ENCODE data around the gene FLNA.

The FLNA gene

DNA sequence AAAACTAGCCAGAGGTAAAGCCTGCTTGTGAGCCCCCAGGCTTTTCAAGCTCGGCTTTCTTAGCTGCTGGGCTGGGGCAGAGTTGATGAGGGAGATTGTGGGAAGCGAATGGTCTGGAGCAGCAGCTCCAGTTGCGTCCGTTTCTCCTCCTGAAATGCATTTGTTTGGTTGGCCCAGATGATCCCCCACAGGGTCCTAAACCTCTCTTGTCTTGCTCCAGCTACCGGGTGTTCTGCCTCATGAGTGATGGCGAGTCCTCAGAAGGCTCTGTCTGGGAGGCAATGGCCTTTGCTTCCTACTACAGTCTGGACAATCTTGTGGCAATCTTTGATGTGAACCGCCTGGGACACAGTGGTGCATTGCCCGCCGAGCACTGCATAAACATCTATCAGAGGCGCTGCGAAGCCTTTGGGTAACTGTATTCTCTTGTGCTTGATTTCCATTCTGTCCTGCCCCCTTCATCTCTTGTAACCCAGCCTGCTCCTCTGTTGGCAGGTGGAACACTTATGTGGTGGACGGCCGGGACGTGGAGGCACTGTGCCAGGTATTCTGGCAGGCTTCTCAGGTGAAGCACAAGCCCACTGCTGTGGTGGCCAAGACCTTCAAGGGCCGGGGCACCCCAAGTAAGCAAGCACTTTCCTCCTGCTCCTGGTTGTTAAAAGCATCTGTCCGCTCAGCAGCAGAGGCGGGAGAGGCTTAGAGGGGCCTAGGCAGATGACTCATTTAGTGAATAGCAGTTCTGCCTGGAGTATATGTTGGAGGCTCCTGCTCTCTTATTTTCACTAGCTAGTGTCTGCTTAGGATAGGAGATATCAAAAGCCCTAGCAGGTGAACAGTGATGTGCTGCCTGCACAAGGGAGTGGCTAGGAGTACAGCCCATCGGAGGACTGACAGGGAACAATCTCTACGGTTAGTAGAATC lies 63.6 kb downstream of the FLNA start:
- no peak overlapping the region for H3K4me3 ChIP-seq (replicated peaks; ENCODE audit: low read depth, low read length)
- DNase-seq (ENCODE audit: extremely low read depth, low read depth): no peak
- TF ChIP-seq, protein P1, sequence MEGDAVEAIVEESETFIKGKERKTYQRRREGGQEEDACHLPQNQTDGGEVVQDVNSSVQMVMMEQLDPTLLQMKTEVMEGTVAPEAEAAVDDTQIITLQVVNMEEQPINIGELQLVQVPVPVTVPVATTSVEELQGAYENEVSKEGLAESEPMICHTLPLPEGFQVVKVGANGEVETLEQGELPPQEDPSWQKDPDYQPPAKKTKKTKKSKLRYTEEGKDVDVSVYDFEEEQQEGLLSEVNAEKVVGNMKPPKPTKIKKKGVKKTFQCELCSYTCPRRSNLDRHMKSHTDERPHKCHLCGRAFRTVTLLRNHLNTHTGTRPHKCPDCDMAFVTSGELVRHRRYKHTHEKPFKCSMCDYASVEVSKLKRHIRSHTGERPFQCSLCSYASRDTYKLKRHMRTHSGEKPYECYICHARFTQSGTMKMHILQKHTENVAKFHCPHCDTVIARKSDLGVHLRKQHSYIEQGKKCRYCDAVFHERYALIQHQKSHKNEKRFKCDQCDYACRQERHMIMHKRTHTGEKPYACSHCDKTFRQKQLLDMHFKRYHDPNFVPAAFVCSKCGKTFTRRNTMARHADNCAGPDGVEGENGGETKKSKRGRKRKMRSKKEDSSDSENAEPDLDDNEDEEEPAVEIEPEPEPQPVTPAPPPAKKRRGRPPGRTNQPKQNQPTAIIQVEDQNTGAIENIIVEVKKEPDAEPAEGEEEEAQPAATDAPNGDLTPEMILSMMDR (IDR thresholded peaks at IDR 0.05; ENCODE audit: low read depth, low read length, missing control alignments): no peak

DNA sequence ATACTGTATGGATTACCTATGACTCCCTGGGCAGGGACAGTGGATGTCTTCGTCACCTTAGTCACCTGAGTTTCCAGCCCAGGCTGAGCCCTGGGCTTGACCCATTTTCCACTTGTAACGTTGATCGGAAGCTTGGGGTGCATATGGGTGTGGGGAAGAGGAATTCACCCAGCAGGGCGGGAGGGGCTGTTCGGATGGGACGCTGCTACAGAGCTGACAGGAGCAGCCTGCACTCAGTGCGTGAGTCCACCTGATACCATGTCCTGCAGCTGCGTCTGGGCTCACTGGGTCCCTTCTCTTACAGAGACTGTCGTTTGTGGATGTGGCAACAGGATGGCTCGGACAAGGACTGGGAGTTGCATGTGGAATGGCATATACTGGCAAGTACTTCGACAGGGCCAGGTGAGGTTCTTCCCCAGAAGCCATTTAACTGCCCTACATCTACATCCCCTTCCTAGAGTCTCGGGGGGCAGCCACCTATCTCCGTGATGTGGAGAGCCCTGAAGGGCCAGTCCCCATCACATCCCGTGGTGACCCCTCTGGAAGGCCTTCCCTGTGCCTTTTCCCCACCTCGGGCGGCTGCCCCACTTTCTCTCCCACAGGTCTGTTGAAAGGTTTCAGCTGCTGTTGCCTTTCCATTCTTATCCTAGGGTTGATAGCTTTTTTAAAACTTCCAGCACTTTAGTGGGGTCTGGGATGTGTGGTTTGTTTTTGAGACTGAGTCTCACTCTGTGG lies 65.2 kb downstream of the FLNA start:
- TF ChIP-seq, protein P1 (IDR thresholded peaks at IDR 0.05; ENCODE audit: low read depth, low read length, missing control alignments): no peak
- H3K4me3 ChIP-seq (replicated peaks; ENCODE audit: low read depth, low read length): no peak overlapping the region
- no peak for DNase-seq (ENCODE audit: extremely low read depth, low read depth)

DNA sequence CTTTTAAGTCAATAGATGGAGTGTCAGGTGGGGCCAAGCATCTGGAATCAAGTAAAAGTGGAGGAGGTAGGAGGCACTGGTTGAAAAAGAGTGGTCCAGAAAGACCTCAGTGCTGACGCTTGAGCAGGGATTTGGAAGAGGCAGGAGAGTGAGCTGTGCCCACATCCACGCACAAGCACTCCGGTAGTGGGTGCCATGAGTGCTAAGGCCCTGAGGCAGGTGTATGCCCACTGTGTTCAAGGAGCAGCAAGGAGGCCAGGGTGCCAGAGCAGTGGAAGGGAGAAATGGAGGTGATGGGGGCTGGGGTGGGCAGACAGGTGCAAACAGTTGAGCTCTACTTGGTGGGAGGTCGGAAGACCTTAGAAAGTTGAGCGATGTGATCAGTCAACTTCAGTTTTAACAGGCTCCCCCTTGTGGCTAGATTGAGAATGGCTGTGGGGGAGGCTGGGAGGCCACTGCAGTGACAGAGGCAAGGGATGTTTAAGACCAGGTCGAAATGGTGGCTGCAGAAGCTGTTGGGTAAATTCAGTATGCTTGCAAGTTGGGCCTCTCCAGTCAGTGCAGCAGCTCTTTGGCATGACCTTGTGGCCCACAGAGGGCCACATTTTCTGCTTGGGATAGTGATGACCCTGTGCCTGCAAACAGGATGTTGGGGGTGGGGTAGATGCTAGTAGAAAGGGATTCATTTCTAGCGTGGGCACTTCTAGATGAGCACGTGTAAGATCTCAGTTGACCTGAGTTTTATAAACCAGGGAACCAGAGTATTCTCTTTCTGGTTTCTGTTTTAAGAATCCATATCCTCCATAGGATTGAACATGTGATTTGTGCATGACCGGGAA lies 66.1 kb downstream of the FLNA start:
- H3K4me3 ChIP-seq (replicated peaks; ENCODE audit: low read depth, low read length): no peak overlapping the region
- TF ChIP-seq, protein P1 (IDR thresholded peaks at IDR 0.05; ENCODE audit: low read depth, low read length, missing control alignments): peak; percentile 63
- no peak for DNase-seq (ENCODE audit: extremely low read depth, low read depth)

DNA sequence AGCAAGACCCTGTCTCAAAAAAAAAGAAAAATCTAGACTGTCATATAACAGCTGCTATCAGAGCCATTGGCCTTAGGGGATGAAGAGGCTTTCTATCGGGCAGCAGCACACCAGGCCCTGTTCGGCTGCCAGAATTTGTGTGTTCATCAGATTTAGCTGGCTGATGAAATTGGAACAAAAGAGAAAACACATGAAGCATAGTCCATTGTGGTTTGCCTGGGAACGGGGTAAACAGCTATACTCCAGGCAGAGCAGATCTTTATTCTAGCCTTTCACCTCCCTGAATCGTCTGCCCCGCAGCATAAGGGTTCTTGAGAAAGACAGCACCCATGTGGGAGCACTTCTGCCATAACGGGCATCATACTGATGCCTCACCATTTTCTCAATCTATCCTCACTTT lies 67.2 kb downstream of the FLNA start:
- no peak for DNase-seq (ENCODE audit: extremely low read depth, low read depth)
- no peak overlapping the region for H3K4me3 ChIP-seq (replicated peaks; ENCODE audit: low read depth, low read length)
- TF ChIP-seq, protein P1 (IDR thresholded peaks at IDR 0.05; ENCODE audit: low read depth, low read length, missing control alignments): no peak

DNA sequence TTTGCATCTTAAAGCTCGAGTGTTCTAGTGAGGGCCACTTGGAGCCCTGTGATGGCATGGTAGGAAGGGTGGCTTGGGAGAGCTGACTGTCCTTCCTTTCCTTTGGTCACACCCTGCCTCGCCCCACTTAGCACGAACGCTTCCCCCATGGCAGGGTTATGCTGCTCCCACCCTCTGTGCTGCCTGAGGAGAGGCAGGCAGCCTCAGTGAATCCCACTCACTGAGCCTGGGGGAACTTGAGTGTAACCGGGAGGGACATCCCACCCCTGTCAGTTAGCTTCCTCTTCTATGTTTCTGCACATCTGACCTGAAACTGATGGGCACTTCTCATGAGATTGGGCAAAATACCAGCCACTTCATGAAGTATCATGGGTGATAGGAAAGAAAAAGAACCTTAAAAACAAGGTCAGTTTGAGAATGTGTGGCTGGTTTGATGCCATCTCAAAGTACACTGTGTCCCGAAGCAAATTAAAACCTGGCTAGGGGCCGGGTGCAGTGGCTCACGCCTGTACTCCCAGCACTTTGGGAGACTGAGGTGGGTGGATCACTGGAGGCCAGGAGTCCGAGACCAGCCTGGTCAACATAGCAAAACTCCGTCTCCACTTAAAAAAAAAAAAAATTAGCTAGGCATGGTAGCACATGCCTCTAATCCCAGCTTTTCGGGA lies 68.8 kb downstream of the FLNA start:
- no peak for DNase-seq (ENCODE audit: extremely low read depth, low read depth)
- TF ChIP-seq, protein P1 (IDR thresholded peaks at IDR 0.05; ENCODE audit: low read depth, low read length, missing control alignments): no peak

DNA sequence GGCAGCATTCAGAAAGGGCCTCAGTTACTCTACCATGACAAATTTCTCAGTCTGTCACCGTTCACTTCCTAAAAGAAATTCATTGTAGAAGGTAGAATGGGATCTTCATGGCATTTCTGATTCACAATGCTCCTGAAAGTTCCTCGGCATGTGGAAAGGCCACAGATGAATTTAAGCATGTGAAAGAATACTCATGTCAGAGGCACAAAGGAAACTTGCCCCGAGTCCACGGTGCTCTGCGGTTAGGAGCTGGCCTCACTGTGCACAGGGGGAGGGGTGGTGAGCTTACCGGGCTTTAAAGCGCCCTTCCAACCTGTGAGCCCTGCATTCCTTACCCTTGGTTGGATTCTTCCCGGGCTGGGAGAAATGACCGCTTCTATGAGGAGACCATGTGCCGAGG lies 69.6 kb downstream of the FLNA start:
- no peak overlapping the region for H3K4me3 ChIP-seq (replicated peaks; ENCODE audit: low read depth, low read length)
- DNase-seq (ENCODE audit: extremely low read depth, low read depth): no peak
- TF ChIP-seq, protein P1 (IDR thresholded peaks at IDR 0.05; ENCODE audit: low read depth, low read length, missing control alignments): no peak

More for the DNA sequence above, 68.8 kb downstream of the FLNA start:
- H3K4me3 ChIP-seq (replicated peaks; ENCODE audit: low read depth, low read length): no peak overlapping the region
